Uterus (tissue), 4 donors: ENCODE measurements around the gene PGLYRP4. TPM values are rescaled to one million over a fixed set of nuclear protein-coding genes. Genes with fewer than 3 reads are reported as not detected.
A peak's percentile ranks its signal among the peaks of the same experiment; 100 is the strongest.

Source experiments
- DNase-seq, 2 donors: peaks; one replicate each; pipeline ENCODE4 v3.0.0-alpha.2; 2019 to 2020
- H3K27ac ChIP-seq, 2 donors: fragments of 200-600 bp; sonication (generic); 1 replicate in 1 of 2; 2 replicates in 1 of 2; pipeline ENCODE4 v1.5.1; 2016 to 2018
- H3K27me3 ChIP-seq, 2 donors: fragments of 200-600 bp; sonication (generic); one replicate each; pipeline ENCODE4 v1.5.1; 2018 to 2019; ENCODE audit warnings: control low read depth in 1 of 2
- H3K36me3 ChIP-seq, 2 donors: fragments of 200-600 bp; sonication (generic); one replicate each; pipeline ENCODE4 v1.5.1; 2019; ENCODE audit warnings: control low read depth in 1 of 2
- H3K4me1 ChIP-seq, 2 donors: fragments of 200-600 bp; sonication (generic); one replicate each; pipeline ENCODE4 v1.5.1; 2018 to 2019; ENCODE audit warnings: control low read depth in 1 of 2
- H3K4me3 ChIP-seq, 2 donors: fragments of 200-600 bp; sonication (generic); 1 replicate in 1 of 2; 2 replicates in 1 of 2; pipeline ENCODE4 v1.5.1; 2018 to 2019; ENCODE audit warnings: mild to moderate bottlenecking in 1 of 2
- H3K9me3 ChIP-seq, 2 donors: fragments of 200-600 bp; sonication (generic); one replicate each; pipeline ENCODE4 v1.5.1; 2019; ENCODE audit warnings: control low read depth in 1 of 2
- POLR2A ChIP-seq, 2 donors: fragments of 450-650 bp; IDR thresholded peaks; one replicate each; pipeline ENCODE4 v1.6.1; 2016; ENCODE audit warnings: antibody characterized with exemption in 2 of 2, mild to moderate bottlenecking in 1 of 2, moderate library complexity in 1 of 2
- intact Hi-C: fragments of 100-400 bp; cut with DNase I; formaldehyde crosslinking; loops from one replicate; pipeline ENCODE4 v1.15.1; 2023; ENCODE audit warnings: low total_unique reads
- total RNA-seq, 4 donors: library from RNA; depleted of rRNA in 3 of 4; stranded (reverse); fragments of >200 nt in 3 of 4; gene quantifications; one replicate each; pipeline versions ENCODE4 v1.1.0 to v1.2.4, GENCODE V29; 2014 to 2023
- TF ChIP-seq, protein P1 (sequence below), 4 experiments: fragments of 200-600 bp in 2 of 4; fragments of 450-650 bp in 2 of 4; sonication (generic) in 2 of 4; IDR thresholded peaks; one replicate each; pipeline ENCODE4 v1.5.1; 2016 to 2019; ENCODE audit warnings: antibody characterized with exemption in 4 of 4, mild to moderate bottlenecking in 2 of 4, moderate library complexity in 1 of 4
- donor health status: DM: yes; HTN: yes; CAD: no.

The PGLYRP4 gene
- total RNA-seq, 4 donors from 2014 or later: not detected

DNA sequence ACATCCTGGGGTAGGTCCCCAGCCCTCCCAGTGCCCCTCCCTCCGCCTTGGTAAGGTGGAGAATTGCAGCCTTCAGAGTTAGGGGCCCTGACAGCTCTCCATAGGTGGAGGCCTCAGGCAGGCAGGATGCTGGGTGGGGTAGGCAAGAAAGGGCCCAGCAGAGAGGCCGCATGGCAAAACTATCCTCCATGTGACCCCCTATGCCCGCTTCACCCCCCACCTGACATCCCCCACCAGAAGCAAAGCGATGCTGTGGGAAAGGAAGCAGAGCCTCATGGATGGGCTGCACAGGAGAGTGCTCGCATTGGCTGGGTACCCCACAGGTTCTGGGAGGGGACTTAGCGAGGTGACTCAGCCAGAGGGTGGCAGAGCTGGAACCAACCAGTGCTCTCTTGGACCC lies 10.6 kb upstream of the PGLYRP4 start:
- Histone ChIP-seq H3K4me1 (no peaks in the 10 kb centered on the region), H3K36me3 (no peaks in the 10 kb centered on the region), H3K4me3 (no peak overlapping the region), H3K9me3 (no peaks in the 10 kb centered on the region), H3K27ac (no peak overlapping the region), H3K27me3 (no peaks in the 10 kb centered on the region)
- TF ChIP-seq, protein P1, sequence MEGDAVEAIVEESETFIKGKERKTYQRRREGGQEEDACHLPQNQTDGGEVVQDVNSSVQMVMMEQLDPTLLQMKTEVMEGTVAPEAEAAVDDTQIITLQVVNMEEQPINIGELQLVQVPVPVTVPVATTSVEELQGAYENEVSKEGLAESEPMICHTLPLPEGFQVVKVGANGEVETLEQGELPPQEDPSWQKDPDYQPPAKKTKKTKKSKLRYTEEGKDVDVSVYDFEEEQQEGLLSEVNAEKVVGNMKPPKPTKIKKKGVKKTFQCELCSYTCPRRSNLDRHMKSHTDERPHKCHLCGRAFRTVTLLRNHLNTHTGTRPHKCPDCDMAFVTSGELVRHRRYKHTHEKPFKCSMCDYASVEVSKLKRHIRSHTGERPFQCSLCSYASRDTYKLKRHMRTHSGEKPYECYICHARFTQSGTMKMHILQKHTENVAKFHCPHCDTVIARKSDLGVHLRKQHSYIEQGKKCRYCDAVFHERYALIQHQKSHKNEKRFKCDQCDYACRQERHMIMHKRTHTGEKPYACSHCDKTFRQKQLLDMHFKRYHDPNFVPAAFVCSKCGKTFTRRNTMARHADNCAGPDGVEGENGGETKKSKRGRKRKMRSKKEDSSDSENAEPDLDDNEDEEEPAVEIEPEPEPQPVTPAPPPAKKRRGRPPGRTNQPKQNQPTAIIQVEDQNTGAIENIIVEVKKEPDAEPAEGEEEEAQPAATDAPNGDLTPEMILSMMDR (IDR thresholded peaks at IDR 0.05): no peak
- no peak for TF ChIP-seq POLR2A (IDR thresholded peaks at IDR 0.05)
- no peak for DNase-seq
- intact Hi-C loops: no loop called here

- no peak for DNase-seq
- H3K4me3 ChIP-seq: no peak overlapping the region
Observed at GRCh38 chr1:153358691-153358975, 10.0 kb upstream of the PGLYRP4 start.

DNA sequence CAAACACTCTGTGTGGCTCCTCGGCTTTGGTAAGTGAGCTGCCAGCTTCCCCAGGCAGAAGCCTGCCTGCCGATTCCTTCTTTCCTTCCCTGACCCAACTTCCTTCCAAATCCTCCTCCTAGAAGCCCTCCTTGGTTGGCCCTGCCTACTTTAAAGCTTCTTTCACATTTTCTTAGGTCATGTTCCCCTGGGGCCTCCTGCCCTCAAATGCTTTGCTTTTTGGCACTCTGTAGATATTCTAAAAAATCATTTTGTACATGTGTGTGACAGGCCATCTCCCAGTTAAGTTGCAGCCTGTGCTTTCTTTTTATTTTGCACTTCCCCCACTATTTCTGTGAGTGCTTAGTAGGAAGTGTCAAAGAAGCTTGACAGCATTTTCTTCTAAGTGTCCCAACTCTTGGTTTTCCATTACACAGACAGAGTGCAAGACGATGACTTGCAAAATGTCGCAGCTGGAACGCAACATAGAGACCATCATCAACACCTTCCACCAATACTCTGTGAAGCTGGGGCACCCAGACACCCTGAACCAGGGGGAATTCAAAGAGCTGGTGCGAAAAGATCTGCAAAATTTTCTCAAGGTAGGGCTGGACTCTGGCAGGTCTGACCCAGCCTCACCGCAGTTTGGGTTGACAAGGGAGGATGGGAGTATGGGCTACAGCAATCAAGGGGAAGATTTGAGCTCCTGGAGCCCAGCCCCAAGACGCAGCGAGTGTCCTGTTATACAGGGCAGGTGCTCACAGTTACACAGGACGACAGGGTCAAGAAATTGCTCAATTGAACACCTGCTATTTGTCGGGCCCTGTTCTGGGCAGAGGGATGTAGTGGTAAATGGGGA lies 9.4 kb upstream of the PGLYRP4 start, which contains the start of gene S100A9:
Gene S100A9, plus strand, starts transcription at position 2 of the 838 bp plus-strand sequence. Its CDS starts 430 bp downstream, at position 432.
- no peak for TF ChIP-seq POLR2A (IDR thresholded peaks at IDR 0.05)
- TF ChIP-seq, protein P1 (IDR thresholded peaks at IDR 0.05): no peak
- H3K27ac ChIP-seq: no peak within 1 kb of the TSS
- H3K36me3 ChIP-seq: no peaks in the 10 kb centered on the region
- no peak within 1 kb of the TSS for H3K4me3 ChIP-seq
- H3K9me3 ChIP-seq: no peaks in the 10 kb centered on the region
- H3K27me3 ChIP-seq: no peaks in the 10 kb centered on the region
- H3K4me1 ChIP-seq: no peaks in the 10 kb centered on the region
- DNase-seq: no peak
- intact Hi-C loops: no loop called here

More at GRCh38 chr1:153358691-153358975, 10.0 kb upstream of the PGLYRP4 start:
- Histone ChIP-seq H3K27ac (no peak overlapping the region), H3K4me1 (no peaks in the 10 kb centered on the region), H3K36me3 (no peaks in the 10 kb centered on the region), H3K9me3 (no peaks in the 10 kb centered on the region), H3K27me3 (no peaks in the 10 kb centered on the region)
- TF ChIP-seq POLR2A (IDR thresholded peaks at IDR 0.05): no peak
- TF ChIP-seq, protein P1 (IDR thresholded peaks at IDR 0.05): no peak
- intact Hi-C loops: no loop called here

GRCh38 chr1:153357076-153357852 lies 8.6 kb upstream of the PGLYRP4 start:
- Histone ChIP-seq H3K9me3 (no peaks in the 10 kb centered on the region), H3K27ac (no peak overlapping the region), H3K4me3 (no peak overlapping the region), H3K36me3 (no peaks in the 10 kb centered on the region), H3K4me1 (no peaks in the 10 kb centered on the region), H3K27me3 (no peaks in the 10 kb centered on the region)
- intact Hi-C loops: no loop called here
- TF ChIP-seq, protein P1 (IDR thresholded peaks at IDR 0.05): no peak
- TF ChIP-seq POLR2A (IDR thresholded peaks at IDR 0.05): no peak
- DNase-seq: peak; percentile 24 to 27
